Kidney (tissue), 14 donors: ENCODE results near the gene GPR151. TPM values are rescaled to one million over a fixed set of nuclear protein-coding genes. Genes with fewer than 3 reads are reported as not detected.

Experiments
- DNase-seq, 5 donors: peaks; one replicate each; pipeline ENCODE4 v3.0.0-alpha.2; 2013 to 2020
- FAIRE-seq: peaks from 2 replicates; lab custom pipeline; 2012; peaks lifted over from hg19 to GRCh38; lab: Jason Lieb, UNC
- H3K27ac ChIP-seq, 2 donors: one replicate each; pipeline ENCODE4 v1.7.0; 2013; ENCODE audit warnings: low read depth in 2 of 2, low read length in 2 of 2, inconsistent platforms in 1 of 2
- H3K27me3 ChIP-seq: one replicate; pipeline ENCODE4 v1.7.1; 2013; ENCODE audit warnings: low read length, inconsistent platforms; ENCODE audit not compliant: control insufficient read depth, insufficient read depth
- H3K36me3 ChIP-seq, 3 donors: one replicate each; pipeline versions ENCODE4 v1.7.0 to v1.7.1; 2013; ENCODE audit warnings: low read length in 3 of 3, control low read depth in 1 of 3, inconsistent platforms in 1 of 3; ENCODE audit not compliant: insufficient read depth in 3 of 3, control insufficient read depth in 2 of 3
- H3K4me1 ChIP-seq, 3 donors: one replicate each; pipeline versions ENCODE4 v1.7.0 to v1.7.1; 2013; ENCODE audit warnings: low read length in 3 of 3, inconsistent platforms in 1 of 3, low read depth in 1 of 3; ENCODE audit not compliant: control insufficient read depth in 2 of 3, insufficient read depth in 2 of 3
- H3K4me3 ChIP-seq, 3 donors: one replicate each; pipeline versions ENCODE4 v1.7.0 to v1.8.1; 2013; ENCODE audit warnings: low read length in 3 of 3, control low read depth in 1 of 3, inconsistent platforms in 1 of 3
- H3K9ac ChIP-seq, 3 donors: one replicate each; pipeline versions ENCODE4 v1.7.0 to v1.7.1; 2013; ENCODE audit warnings: low read length in 3 of 3, control low read depth in 1 of 3, inconsistent platforms in 1 of 3
- H3K9me3 ChIP-seq, 3 donors: one replicate each; pipeline versions ENCODE4 v1.7.0 to v1.7.1; 2013; ENCODE audit warnings: low read length in 3 of 3, control low read depth in 1 of 3, inconsistent platforms in 1 of 3; ENCODE audit not compliant: control insufficient read depth in 2 of 3, insufficient read depth in 1 of 3
- intact Hi-C: fragments of 100-400 bp; cut with DNase I; formaldehyde crosslinking; loops from one replicate; pipeline ENCODE4 v1.11.1; 2022
- polyA plus RNA-seq: library from polyadenylated mRNA; stranded (reverse); fragments of 350-450 nt; fragmentation: Illumina TruSeq; extraction: RNeasy Lipid Tissue Mini Kit (QIAGEN cat#74804); gene quantifications from one replicate; pipeline ENCODE4 v1.2.3, GENCODE V29; 2014; ENCODE audit warnings: low read depth, low replicate concordance; ENCODE audit not compliant: insufficient read depth
- total RNA-seq: library from RNA; stranded (reverse); fragmentation: NEBNext Ultra II Directional; extraction: Animal tissue kit (Norgen Biotek cat#: 25700); gene quantifications from one replicate; pipeline ENCODE4 v1.2.1, GENCODE V29; 2021
- TF ChIP-seq, protein P1 (sequence below): IDR thresholded peaks from 3 replicates; pipeline ENCODE4 v1.5.1; 2012; ENCODE audit warnings: mild to moderate bottlenecking, moderate library complexity, borderline replicate concordance; ENCODE audit not compliant: insufficient read depth; ENCODE audit errors: extremely low read depth
- donor health status: control.
- donor health status: control.
- donor health status: control.
- donor health status: control.
- donor health status: control.
- donor health status: DM: yes; HTN: yes; CAD: no.
- donor health status: Normal renal cell carcinoma (clear cell type).

Gene GPR151
- total and polyA plus RNA-seq, 2 donors from 2014 or later = not detected

DNA sequence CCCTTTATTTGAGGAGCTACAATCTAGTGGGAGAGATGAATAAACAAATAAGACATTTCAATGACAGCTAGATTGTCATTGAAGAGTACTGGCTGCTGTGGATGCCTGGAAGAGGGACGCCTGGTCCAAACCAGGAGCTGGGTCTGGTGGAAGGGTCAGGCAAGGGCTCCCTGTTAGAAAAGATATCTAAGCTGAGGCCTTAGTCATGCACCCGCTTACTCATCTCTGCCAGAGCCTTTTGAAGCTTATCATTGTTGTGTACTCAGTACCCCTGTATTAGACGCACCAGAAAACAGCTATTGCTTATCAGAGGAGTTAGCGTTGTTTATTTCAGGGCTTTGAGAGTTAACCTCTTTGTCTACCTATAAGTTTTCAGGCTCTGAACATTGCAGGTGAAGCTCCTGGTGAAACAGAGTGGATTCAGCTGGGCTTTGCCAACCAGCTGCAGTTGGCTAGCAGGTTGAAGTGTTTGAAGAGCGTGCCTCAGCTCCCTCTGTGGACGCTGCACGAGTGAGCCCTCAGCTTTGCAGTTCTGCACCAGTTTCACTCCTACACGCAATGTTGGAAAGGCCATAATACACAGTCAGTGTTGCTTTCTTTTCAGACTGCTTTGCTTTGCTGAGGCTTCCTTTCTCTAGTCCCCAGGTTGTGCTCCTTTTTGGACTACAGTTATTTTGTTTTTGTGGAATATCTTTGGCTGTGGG is 5.6 kb upstream of the GPR151 start:
- Histone ChIP-seq H3K36me3 (no peaks in the 10 kb centered on the region), H3K4me1 (no peaks in the 10 kb centered on the region), H3K9me3 (no peaks in the 10 kb centered on the region), H3K9ac (no peak overlapping the region), H3K27ac (no peak overlapping the region), H3K4me3 (no peak overlapping the region), H3K27me3 (no peaks in the 10 kb centered on the region)
- intact Hi-C loops = no loop called here
- DNase-seq (no peak), FAIRE-seq (no peak)
- TF ChIP-seq, protein P1, sequence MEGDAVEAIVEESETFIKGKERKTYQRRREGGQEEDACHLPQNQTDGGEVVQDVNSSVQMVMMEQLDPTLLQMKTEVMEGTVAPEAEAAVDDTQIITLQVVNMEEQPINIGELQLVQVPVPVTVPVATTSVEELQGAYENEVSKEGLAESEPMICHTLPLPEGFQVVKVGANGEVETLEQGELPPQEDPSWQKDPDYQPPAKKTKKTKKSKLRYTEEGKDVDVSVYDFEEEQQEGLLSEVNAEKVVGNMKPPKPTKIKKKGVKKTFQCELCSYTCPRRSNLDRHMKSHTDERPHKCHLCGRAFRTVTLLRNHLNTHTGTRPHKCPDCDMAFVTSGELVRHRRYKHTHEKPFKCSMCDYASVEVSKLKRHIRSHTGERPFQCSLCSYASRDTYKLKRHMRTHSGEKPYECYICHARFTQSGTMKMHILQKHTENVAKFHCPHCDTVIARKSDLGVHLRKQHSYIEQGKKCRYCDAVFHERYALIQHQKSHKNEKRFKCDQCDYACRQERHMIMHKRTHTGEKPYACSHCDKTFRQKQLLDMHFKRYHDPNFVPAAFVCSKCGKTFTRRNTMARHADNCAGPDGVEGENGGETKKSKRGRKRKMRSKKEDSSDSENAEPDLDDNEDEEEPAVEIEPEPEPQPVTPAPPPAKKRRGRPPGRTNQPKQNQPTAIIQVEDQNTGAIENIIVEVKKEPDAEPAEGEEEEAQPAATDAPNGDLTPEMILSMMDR = no peak

DNA sequence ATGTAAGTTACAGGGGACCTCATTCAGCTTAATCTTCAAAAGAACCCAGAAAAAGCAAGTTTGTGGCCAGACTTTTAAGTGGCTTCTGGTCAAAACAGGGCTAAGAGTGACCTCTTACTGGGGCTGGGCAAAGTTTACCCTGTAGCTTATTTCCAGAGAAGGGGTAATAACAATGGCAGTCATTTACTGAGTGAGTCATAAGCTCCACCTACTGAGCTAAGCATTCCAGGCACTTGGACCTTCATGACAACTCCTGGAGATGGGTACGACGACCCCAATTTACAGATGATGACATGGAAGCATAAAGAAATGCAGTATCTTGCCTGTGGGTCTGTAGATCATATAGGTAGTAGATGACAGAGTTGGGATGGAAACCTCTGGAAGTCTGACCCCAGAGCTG is 4.7 kb upstream of the GPR151 start:
- Histone ChIP-seq H3K4me1 (no peaks in the 10 kb centered on the region), H3K4me3 (no peak overlapping the region), H3K27ac (no peak overlapping the region), H3K9me3 (no peaks in the 10 kb centered on the region), H3K36me3 (no peaks in the 10 kb centered on the region), H3K9ac (no peak overlapping the region), H3K27me3 (no peaks in the 10 kb centered on the region)
- intact Hi-C loops = no loop called here
- FAIRE-seq = no peak
- TF ChIP-seq, protein P1 = no peak
- DNase-seq = no peak

DNA sequence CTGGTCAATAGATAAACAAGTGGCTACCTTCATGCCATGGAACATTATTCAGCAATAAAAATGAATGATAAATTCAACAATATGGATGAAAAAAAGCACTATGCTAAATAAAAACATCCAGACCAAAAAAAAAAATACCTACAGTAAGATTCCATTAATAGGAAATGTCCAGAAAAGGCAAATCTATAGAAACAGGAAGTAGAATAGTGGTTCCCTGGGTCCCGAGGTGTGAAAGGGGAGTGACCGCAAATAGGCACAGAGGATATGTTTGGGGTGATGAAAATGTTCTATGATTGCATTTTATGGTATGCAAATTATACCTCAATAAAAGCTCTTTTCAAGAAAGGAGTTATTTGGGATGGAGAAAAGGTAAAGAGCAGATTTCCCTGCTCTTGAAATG is 3.6 kb upstream of the GPR151 start:
- DNase-seq = no peak
- TF ChIP-seq, protein P1 = no peak

More for the DNA sequence above, 3.6 kb upstream of the GPR151 start:
- H3K27ac ChIP-seq = no peak overlapping the region
- intact Hi-C loops = no loop called here
- no peaks in the 10 kb centered on the region for H3K4me1 ChIP-seq
- no peaks in the 10 kb centered on the region for H3K36me3 ChIP-seq
- no peak for FAIRE-seq
- H3K9me3 ChIP-seq = no peaks in the 10 kb centered on the region
- no peaks in the 10 kb centered on the region for H3K27me3 ChIP-seq
- H3K4me3 ChIP-seq = no peak overlapping the region
- H3K9ac ChIP-seq = no peak overlapping the region
